IMR-90 (cell line): ENCODE measurements around the gene OR4K17.

Experiments used
- BHLHE40 ChIP-seq: fragments of 150-350 bp; IDR thresholded peaks from 2 replicates; pipeline ENCODE4 v1.6.1; 2016; ENCODE audit warnings: mild to moderate bottlenecking, low read depth, low read length
- CEBPB ChIP-seq: IDR thresholded peaks from 2 replicates; pipeline ENCODE4 v1.6.1; 2012; ENCODE audit warnings: low read depth, low read length, improper control_type of control experiment
- CHD1 ChIP-seq: IDR thresholded peaks from 2 replicates; pipeline ENCODE4 v1.6.1; 2012; ENCODE audit warnings: low read depth, low read length, improper control_type of control experiment
- FOS ChIP-seq: fragments of 150-350 bp; IDR thresholded peaks from 2 replicates; pipeline ENCODE4 v1.6.1; 2016; ENCODE audit warnings: low read depth, low read length
- MXI1 ChIP-seq: IDR thresholded peaks from 2 replicates; pipeline ENCODE4 v1.6.1; 2012; ENCODE audit warnings: low read depth, mild to moderate bottlenecking, low read length, moderate library complexity, borderline replicate concordance
- NFE2L2 ChIP-seq: fragments of 150-350 bp; IDR thresholded peaks from 2 replicates; pipeline ENCODE4 v1.6.1; 2016; ENCODE audit warnings: low read depth, mild to moderate bottlenecking, low read length
- POLR2A ChIP-seq: IDR thresholded peaks from 2 replicates; pipeline ENCODE4 v1.6.1; 2012; ENCODE audit warnings: mild to moderate bottlenecking, low read depth, low read length
- RAD21 ChIP-seq: IDR thresholded peaks from 2 replicates; pipeline ENCODE4 v1.6.1; 2012; ENCODE audit warnings: low read length, improper control_type of control experiment
- SMC3 ChIP-seq: fragments of 150-350 bp; IDR thresholded peaks from 2 replicates; pipeline ENCODE4 v1.6.1; 2016; ENCODE audit warnings: low read depth, mild to moderate bottlenecking, antibody characterized with exemption, low read length, moderate library complexity
- TF ChIP-seq, protein P1 (sequence below): conservative IDR thresholded peaks from 2 replicates; pipeline ENCODE4 v1.5.1; 2012; ENCODE audit warnings: mild to moderate bottlenecking, low read depth, low read length, improper control_type of control experiment
- TF ChIP-seq, protein P2 (sequence below): fragments of 150-350 bp; IDR thresholded peaks from 2 replicates; pipeline ENCODE4 v1.6.1; 2017; ENCODE audit warnings: mild to moderate bottlenecking, antibody characterized with exemption, low read length, low read depth

DNA sequence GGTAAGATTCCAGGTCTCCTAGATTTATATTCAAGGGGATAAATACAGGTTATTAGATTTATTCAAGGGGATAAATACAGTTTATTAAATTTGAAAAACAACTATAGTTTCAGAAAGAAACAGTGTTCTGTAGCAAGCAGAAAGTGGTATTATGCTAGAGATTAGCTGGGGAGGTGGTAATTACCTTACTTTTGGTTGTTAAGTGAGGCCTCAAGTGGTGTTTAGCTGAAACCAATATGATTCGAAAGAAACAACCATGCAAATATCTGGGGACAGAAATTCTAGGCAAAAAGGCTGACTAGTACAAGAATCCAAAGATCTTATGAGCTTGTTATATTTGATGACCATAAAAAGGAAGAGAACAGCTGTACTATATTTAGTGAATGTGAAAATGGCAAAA is 34.3 kb downstream of the OR4K17 start:
- TF ChIP-seq, protein P1, sequence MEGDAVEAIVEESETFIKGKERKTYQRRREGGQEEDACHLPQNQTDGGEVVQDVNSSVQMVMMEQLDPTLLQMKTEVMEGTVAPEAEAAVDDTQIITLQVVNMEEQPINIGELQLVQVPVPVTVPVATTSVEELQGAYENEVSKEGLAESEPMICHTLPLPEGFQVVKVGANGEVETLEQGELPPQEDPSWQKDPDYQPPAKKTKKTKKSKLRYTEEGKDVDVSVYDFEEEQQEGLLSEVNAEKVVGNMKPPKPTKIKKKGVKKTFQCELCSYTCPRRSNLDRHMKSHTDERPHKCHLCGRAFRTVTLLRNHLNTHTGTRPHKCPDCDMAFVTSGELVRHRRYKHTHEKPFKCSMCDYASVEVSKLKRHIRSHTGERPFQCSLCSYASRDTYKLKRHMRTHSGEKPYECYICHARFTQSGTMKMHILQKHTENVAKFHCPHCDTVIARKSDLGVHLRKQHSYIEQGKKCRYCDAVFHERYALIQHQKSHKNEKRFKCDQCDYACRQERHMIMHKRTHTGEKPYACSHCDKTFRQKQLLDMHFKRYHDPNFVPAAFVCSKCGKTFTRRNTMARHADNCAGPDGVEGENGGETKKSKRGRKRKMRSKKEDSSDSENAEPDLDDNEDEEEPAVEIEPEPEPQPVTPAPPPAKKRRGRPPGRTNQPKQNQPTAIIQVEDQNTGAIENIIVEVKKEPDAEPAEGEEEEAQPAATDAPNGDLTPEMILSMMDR = no peak
- no peak for TF ChIP-seq NFE2L2
- no peak for TF ChIP-seq CEBPB
- no peak for TF ChIP-seq POLR2A
- TF ChIP-seq, protein P2, sequence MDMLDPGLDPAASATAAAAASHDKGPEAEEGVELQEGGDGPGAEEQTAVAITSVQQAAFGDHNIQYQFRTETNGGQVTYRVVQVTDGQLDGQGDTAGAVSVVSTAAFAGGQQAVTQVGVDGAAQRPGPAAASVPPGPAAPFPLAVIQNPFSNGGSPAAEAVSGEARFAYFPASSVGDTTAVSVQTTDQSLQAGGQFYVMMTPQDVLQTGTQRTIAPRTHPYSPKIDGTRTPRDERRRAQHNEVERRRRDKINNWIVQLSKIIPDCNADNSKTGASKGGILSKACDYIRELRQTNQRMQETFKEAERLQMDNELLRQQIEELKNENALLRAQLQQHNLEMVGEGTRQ = no peak
- TF ChIP-seq SMC3 = no peak
- TF ChIP-seq MXI1 = no peak
- no peak for TF ChIP-seq FOS
- no peak for TF ChIP-seq RAD21
- TF ChIP-seq BHLHE40 = no peak
- TF ChIP-seq CHD1 = no peak
